Muscle of arm (tissue), 12 donors: ENCODE results near the gene OTUD5. TPM values are rescaled to one million over a fixed set of nuclear protein-coding genes. Genes with fewer than 3 reads are reported as not detected.
A peak's percentile ranks its signal among the peaks of the same experiment; 100 is the strongest.

Experiments
- DNase-seq: peaks from one replicate; pipeline ENCODE4 v3.0.0-alpha.2; 2013
- polyA plus RNA-seq, 12 donors: library from polyadenylated mRNA; unstranded; fragments of 120-200 nt; gene quantifications; one replicate each; pipeline ENCODE4 v1.2.1, GENCODE V29; 2013; ENCODE audit not compliant: insufficient read length in 12 of 12

Gene OTUD5
- polyA plus RNA-seq, 12 donors = 30.6 to 57.7 (median 35.2) TPM; not detected in 1

GRCh38 chrX:48913605-48914366 is 43.6 kb downstream of the OTUD5 start:
- no peak for DNase-seq

GRCh38 chrX:48911412-48912182 is 45.8 kb downstream of the OTUD5 start, which contains the start of gene SLC35A2:
SLC35A2 (minus strand) TSS chrX:48911646; CDS start chrX:48911636, 10 bp downstream.
- DNase-seq = peak; percentile 77

GRCh38 chrX:48910926-48911411 is 46.4 kb downstream of the OTUD5 start:
- DNase-seq = no peak

DNA sequence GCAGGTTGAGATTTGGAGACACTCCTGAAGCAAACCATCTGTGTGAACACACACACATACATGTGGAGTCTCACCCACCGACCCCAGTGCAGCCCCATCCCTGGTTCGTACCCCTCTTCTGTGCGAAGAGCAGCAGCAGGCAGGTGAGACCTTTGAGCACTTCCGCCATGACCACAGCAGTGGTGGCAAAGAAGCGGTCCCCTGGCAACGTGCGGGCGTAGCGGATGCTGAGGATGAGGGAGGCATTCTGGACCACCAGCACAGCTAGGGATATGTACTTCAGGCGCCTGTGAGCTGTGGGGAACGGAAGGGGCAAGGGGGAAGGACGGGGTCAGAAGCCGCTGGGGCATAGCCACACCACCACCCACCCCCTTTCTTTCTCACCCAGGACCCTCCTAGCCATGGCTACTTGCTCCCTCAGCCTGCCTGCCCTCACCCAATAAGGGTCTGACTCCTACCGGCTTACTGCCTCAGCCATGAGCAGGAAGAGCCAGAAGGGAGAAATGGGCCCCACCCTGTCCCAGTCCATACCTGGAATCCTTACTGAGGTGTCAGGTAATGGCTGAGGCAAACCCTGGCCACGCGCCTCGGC is 47.6 kb downstream of the OTUD5 start:
- no peak for DNase-seq

DNA sequence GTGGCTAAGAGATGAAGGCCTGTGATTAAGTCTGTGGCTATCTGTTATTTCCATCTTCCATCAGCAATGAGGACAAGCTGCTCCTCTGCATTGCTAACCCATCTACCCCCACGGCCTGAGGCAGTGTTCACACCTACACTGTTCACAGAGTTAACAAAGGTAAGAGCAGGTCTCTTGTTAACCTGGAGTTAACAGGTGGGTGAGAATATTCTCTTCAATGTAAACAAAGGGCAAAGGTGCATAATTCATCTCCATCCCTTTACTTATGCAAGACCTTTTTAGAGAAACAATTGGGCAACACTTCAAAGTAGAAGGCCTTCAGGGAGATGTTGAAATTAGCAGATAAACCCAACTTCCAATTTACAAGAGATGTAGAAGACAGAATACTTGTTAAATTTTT is 48.8 kb downstream of the OTUD5 start:
- DNase-seq = no peak

- no peak for DNase-seq
Measured at GRCh38 chrX:48905090-48905790, 52.2 kb downstream of the OTUD5 start.

- no peak for DNase-seq
Measured at GRCh38 chrX:48904626-48905025, 52.8 kb downstream of the OTUD5 start.

DNA sequence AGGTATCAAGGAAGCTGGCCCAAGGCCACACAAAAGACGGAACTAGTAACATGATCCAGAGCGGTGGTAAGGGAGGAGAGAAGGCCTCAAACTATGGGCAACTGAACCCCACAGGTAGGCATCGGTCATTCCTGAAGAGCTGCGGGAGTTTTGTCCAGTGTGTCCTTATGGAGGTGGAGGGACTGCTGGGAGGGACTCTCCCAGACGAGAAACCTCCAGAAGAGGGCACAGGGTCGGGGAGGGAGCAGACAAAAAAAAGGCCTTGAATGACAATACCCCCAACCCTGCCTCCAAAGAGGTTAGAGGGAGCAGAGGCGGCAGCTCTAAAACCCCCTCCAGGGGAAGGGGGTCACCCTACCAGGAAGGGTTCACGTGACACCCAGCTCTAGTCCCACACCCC is 53.2 kb downstream of the OTUD5 start:
- no peak for DNase-seq

DNA sequence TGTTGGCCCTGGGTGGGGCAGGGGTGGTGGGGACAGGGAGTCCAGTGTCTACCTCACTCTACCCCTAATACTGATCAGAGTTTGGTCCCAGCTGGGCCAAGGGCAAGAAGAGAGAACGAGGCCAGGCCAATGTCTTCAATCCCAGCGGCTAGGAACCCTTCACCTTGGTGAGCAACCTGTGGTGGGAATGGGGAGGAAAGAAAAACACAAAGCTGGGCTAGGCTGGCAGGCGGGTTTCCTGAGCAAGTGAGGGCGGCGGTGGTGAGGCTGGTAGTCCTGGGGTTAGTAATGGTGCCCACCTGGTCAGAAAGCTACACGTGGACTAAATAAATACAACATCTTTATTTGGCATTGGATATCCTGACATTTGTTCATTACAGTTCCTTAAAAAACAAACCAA is 54.1 kb downstream of the OTUD5 start:
- no peak for DNase-seq

GRCh38 chrX:48902776-48903175 is 54.6 kb downstream of the OTUD5 start:
- DNase-seq = no peak

GRCh38 chrX:48902135-48902534 is 55.3 kb downstream of the OTUD5 start:
- no peak for DNase-seq

DNA sequence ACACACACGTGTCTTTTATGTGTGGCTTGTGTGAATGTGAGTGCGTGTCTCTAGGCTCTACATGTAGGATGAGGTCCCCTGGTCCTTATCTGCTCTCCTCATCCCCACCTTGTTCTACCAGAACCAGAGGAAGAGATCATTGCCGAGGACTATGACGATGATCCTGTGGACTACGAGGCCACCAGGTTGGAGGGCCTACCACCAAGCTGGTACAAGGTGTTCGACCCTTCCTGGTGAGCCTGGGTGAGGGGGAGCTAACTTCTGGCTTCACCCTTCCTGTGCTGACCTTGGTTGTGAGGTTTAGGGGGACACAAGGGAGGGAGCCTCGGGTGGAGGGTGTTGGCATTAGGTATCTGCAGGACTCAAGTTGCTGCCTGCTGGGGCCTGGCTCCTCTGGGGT is 56.3 kb downstream of the OTUD5 start:
- DNase-seq = no peak

- no peak for DNase-seq
Measured at GRCh38 chrX:48899078-48899410, 58.4 kb downstream of the OTUD5 start.

- peak; percentile 92 for DNase-seq
Measured at GRCh38 chrX:48897625-48898306, 59.6 kb downstream of the OTUD5 start, which contains the start of the genes PQBP1 and TIMM17B. PQBP1 (plus strand) TSS chrX:48897930; CDS start chrX:48898510, 580 bp downstream. TIMM17B (minus strand) TSS chrX:48897768; CDS start chrX:48897749, 19 bp downstream.

DNA sequence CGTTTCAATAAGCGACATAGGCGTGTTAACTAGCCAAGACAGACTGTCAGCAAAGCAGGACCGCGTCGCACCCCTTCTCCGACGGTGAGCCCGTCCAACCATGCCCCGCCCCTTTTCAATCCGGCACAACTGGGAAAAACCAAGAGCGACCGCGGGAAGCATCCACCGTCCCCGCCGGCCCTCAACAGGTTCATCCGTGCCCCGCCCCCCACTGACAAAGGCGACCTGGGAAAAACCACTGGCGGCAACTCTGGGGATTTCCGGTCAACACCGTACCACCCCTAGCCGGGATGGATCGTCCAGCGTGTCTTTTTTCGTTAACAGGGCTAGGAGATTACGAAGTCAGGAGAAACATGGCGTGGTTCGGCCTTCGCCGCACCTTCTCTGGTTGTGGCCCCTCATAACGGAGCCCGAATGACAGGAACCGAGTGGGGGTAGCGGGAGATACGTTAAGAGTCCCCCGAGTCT is 60.2 kb downstream of the OTUD5 start:
- peak; percentile 72 for DNase-seq

DNA sequence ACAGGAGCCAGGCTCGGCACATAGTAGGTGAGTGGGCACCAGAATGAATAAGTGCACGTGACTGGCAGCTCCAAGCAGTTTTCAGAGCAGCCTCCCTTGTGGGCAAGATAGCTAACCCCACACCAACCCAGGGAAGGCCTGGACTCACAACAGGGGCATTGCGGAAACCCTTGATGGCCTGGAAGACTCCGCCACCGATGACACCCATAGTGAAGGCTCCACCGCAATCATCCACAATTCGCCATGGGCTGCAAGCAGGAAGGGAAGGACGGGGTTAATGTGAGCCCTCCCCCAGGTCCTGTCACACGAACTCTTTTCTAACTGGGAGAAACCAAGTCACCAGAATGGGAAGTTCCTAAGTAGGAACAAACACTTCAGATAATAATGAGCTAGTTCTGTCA is 60.8 kb downstream of the OTUD5 start:
- no peak for DNase-seq

DNA sequence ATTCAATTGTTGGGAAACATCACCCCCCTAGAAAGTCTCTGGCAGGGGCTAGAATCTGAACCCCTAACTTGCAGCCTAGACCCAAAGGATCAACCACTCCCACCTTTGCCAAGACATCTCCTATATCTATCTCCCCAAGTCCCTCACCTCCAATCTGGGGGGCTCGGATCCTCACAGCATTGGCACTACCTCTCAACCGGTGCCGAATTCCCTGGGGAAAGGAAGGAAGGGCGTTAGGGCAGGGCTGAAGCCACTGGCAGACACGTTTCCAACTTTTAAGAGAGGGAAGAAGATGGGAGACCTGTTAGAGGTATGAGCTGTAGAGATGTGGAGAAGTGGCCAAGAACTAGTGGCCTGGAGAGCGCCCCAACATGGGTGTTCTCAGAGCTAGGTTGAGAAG is 62.5 kb downstream of the OTUD5 start:
- DNase-seq = no peak

GRCh38 chrX:48893556-48894348 is 63.7 kb downstream of the OTUD5 start:
- DNase-seq = no peak

DNA sequence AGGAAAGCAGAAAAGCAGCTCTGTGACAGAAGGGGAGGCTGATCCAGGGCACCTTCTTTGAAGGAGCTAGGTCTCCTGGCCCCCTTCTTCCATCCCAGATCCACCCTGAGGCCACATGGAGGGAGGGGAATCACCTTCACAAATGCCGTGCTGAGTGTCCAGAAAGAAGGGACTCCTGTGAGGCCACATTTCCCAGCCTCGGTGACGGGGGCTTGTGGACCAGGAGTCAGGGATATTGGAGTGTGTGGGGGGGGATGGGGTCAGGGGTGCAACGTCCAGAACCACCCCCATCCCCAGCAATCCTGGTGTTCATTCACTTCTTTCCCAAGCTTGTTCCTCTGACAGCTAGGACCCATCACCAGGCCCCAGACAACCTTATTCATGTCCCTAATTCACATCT is 64.5 kb downstream of the OTUD5 start:
- DNase-seq = no peak
